KOPT-K1 (cell line): ENCODE results near the gene CD80.

Experiments
- H3K27ac ChIP-seq: fragments of 200-600 bp; sonication (generic); 2 replicates; pipeline ENCODE4 v1.5.1; 2016; ENCODE audit warnings: antibody characterized with exemption, mild to moderate bottlenecking, low read depth, low read length; ENCODE audit not compliant: poor library complexity, severe bottlenecking
- H3K36me3 ChIP-seq: fragments of 200-600 bp; sonication (generic); 2 replicates; pipeline ENCODE4 v1.5.1; 2017; ENCODE audit warnings: antibody characterized with exemption, mild to moderate bottlenecking, low read length, moderate library complexity; ENCODE audit not compliant: insufficient read depth
- H3K9me3 ChIP-seq: fragments of 200-600 bp; sonication (generic); 2 replicates; pipeline ENCODE4 v1.5.1; 2017; ENCODE audit warnings: antibody characterized with exemption, low read length, mild to moderate bottlenecking; ENCODE audit not compliant: insufficient read depth, poor library complexity, severe bottlenecking

Gene CD80

DNA sequence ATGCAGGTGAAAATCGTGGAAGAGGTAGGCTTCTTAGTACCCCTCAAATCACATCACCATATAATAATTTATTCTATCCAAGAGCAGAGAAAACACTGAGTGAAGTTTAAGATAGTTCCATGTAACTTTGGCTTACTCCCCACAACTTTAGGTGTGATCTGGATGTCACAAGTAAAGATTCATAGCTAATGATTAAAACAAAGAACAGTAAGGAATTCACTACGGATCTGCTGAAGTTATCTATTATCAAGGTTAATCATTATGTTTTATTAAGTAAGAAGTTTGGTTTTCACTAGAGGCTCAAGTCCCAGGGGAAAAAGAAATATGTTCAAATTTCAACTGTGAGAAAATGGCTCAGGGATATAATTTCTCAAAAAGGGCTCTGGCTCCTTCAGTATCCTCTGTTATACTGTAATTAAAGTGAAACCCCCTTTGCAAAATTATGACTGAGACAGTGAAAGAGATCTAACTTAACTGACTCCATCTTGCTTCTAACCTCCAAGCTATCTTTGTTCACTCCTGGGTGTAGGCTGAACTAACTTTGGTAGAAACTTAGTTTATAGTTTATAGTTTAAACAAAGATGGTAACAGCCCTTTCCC, 17.1 kb downstream of the CD80 start:
- no peaks in the 10 kb centered on the region for H3K9me3 ChIP-seq
- no peak overlapping the region for H3K27ac ChIP-seq
- H3K36me3 ChIP-seq = no peaks in the 10 kb centered on the region

GRCh38 chr3:119541547-119541946, 17.9 kb downstream of the CD80 start:
- no peak overlapping the region for H3K27ac ChIP-seq
- no peaks in the 10 kb centered on the region for H3K9me3 ChIP-seq
- no peaks in the 10 kb centered on the region for H3K36me3 ChIP-seq

DNA sequence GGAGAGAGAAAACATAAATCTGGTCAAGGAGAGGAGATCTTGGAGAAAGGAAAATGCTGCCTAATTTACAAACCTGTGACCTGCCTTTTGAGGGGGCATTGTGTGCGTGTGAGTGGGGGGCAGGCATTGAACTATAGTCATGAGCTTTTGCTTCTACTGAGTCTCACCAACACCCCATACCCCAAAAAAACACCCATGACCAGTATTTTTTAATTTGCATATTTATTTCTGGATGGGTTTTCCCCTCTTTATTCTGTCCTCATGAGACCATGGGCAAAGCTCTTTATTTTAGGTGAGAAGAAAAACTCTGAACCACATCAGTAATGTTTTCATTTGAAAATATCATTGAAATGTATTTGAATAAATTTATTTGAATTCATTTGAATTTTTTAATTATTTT, 20.6 kb downstream of the CD80 start:
- no peaks in the 10 kb centered on the region for H3K9me3 ChIP-seq
- no peak overlapping the region for H3K27ac ChIP-seq
- H3K36me3 ChIP-seq = no peaks in the 10 kb centered on the region

- Histone ChIP-seq H3K9me3 (no peaks in the 10 kb centered on the region), H3K36me3 (no peaks in the 10 kb centered on the region), H3K27ac (no peak overlapping the region)
Measured at GRCh38 chr3:119536757-119537156, 22.7 kb downstream of the CD80 start.

GRCh38 chr3:119534296-119534695, 25.1 kb downstream of the CD80 start:
- Histone ChIP-seq H3K9me3 (no peaks in the 10 kb centered on the region), H3K36me3 (no peaks in the 10 kb centered on the region), H3K27ac (no peak overlapping the region)

- Histone ChIP-seq H3K9me3 (no peaks in the 10 kb centered on the region), H3K27ac (no peak overlapping the region), H3K36me3 (0 out of 2 replicates have a peak, but pooled peaks cover 2% of the 10 kb centered on the region)
Measured at GRCh38 chr3:119531151-119531550, 28.3 kb downstream of the CD80 start.

DNA sequence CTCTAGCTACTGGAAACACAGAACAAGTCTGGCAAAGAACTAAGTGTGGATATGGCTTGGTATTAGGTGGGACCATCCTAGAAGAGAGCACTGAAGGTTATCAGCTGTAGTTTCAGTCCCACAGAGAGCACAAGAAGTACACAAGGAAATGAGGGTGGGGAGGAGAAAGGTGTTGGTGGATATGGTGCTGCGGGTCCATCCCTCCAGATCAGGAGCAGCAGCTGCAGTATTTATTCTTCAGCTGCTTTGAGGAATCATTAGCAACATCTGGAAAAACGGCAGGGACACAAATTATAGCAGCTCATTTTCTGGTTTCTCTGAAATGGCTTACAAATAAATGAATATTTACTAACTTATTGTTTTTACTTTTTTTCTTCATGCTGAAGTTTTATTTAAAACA, 29.0 kb downstream of the CD80 start:
- Histone ChIP-seq H3K27ac (no peak overlapping the region), H3K36me3 (peaks cover 7% of the 10 kb centered on the region), H3K9me3 (no peaks in the 10 kb centered on the region)

DNA sequence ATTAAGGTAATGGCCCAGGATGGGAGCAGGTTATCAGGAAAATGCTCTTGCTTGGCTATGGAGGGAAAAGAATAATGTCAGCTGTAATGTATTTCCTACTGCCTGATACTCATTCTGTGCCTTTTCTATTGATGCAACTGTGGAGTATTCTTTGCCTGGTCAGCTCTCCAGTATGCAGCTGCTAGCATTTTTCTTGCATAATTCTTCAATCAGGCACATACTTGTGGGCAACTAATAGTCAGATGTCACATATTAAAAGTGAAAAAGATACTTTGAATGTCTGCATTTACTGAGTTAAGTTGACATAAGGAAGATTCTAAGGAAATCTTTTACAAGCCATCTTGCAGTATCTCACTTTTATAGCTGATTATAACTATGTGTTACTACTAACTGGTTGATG, 29.5 kb downstream of the CD80 start:
- Histone ChIP-seq H3K27ac (no peak overlapping the region), H3K9me3 (no peaks in the 10 kb centered on the region), H3K36me3 (peaks cover 12% of the 10 kb centered on the region)

DNA sequence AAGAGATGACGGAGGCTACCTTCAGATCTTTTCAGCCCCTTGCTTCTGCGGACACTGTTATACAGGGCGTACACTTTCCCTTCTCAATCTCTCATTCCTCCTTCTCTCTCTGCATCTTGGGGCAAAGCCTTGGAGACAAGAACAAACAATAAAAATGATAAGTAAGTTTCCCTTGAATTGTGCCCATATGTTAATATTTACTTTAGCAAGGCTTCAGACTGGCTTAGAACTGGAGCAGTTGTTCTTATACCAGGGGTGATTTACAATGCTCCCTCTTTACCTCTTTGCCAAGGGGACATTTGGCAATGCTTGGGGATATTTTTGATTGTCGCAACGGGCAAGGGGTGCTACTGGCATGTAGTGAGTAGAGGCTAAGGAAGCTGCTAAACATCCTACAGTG, 31.7 kb downstream of the CD80 start:
- Histone ChIP-seq H3K27ac (no peak overlapping the region), H3K36me3 (peaks cover 33% of the 10 kb centered on the region), H3K9me3 (no peaks in the 10 kb centered on the region)

- Histone ChIP-seq H3K36me3 (peaks cover 58% of the 10 kb centered on the region), H3K9me3 (peaks cover 11% of the 10 kb centered on the region), H3K27ac (no peak overlapping the region)
Measured at GRCh38 chr3:119524931-119525662, 34.3 kb downstream of the CD80 start.

- Histone ChIP-seq H3K36me3 (peaks cover 98% of the 10 kb centered on the region), H3K9me3 (peaks cover 15% of the 10 kb centered on the region), H3K27ac (no peak overlapping the region)
Measured at GRCh38 chr3:119518026-119518425, 41.4 kb downstream of the CD80 start.

DNA sequence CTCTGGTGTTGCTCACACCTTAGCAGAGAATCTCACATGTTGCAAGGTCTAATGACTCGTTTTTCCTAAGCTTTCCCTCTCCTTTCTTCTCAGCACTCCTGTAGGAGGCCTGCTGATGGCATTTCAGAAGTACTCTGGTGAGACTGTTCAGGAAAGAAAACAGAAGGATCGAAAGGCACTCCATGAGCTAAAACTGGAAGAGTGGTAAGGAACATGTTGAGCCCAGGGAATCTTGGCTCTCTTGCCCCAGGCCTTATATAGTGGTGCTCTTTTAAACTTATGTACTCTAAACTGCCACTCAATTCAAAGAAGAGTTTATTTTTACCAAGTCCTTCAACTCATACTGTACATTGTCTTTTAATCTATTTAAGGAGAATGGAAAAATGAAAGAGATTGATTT, 42.3 kb downstream of the CD80 start:
- Histone ChIP-seq H3K9me3 (peaks cover 15% of the 10 kb centered on the region), H3K27ac (no peak overlapping the region), H3K36me3 (peaks cover 94% of the 10 kb centered on the region)

- Histone ChIP-seq H3K27ac (no peak overlapping the region), H3K36me3 (peaks cover 86% of the 10 kb centered on the region), H3K9me3 (peaks cover 4% of the 10 kb centered on the region)
Measured at GRCh38 chr3:119514637-119515036, 44.8 kb downstream of the CD80 start.

DNA sequence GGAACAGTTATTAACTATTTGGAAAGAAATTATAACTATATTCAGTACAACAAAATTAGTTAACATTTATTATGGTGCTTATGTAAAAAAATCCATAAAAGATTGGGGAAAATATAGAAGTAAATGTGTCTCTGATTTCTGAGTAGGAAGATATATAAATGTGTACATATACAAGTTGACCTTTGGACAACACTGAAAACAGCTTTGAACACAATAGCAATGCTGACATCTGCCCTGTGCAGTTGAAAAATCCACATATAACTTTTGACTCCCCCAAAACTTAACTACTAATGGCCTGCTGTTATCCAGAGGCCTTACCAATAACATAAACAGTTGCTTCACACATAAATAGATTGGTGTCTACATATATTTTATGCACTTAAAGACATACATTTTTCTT, 48.7 kb downstream of the CD80 start:
- Histone ChIP-seq H3K27ac (no peak overlapping the region), H3K36me3 (peaks cover 69% of the 10 kb centered on the region), H3K9me3 (no peaks in the 10 kb centered on the region)

GRCh38 chr3:119508172-119508845, 51.1 kb downstream of the CD80 start:
- H3K36me3 ChIP-seq = peaks cover 66% of the 10 kb centered on the region
- H3K9me3 ChIP-seq = no peaks in the 10 kb centered on the region
- peak overlapping the region; percentile 71 for H3K27ac ChIP-seq
